ENCODE measurements around the gene KIF26B. TPM values are rescaled to one million over a fixed set of nuclear protein-coding genes. Genes with fewer than 3 reads are reported as not detected.

Gene KIF26B
- total RNA-seq, 4 donors from 2014 or later = 3.6 to 7.0 (median 5.2) TPM

DNA sequence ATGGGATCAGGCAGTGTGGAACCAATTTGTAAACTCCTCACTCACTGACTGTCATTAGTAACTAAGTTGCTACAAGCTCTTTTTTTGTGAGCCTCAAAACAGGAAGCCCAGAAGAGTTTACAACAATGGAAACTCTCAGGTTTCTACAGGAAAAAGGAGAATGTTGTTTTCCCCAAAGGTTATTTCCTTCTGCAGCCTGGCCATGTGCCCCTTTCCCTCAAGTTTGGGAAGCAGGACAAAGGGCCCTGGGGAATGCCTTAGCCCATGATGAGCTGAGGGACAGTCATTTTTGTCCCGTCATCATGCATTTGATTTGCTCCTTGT, 395.9 kb downstream of the KIF26B start:
- H3K4me3 ChIP-seq = no peak overlapping the region
- TF ChIP-seq, protein P1, sequence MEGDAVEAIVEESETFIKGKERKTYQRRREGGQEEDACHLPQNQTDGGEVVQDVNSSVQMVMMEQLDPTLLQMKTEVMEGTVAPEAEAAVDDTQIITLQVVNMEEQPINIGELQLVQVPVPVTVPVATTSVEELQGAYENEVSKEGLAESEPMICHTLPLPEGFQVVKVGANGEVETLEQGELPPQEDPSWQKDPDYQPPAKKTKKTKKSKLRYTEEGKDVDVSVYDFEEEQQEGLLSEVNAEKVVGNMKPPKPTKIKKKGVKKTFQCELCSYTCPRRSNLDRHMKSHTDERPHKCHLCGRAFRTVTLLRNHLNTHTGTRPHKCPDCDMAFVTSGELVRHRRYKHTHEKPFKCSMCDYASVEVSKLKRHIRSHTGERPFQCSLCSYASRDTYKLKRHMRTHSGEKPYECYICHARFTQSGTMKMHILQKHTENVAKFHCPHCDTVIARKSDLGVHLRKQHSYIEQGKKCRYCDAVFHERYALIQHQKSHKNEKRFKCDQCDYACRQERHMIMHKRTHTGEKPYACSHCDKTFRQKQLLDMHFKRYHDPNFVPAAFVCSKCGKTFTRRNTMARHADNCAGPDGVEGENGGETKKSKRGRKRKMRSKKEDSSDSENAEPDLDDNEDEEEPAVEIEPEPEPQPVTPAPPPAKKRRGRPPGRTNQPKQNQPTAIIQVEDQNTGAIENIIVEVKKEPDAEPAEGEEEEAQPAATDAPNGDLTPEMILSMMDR (IDR thresholded peaks at IDR 0.05) = no peak
- TF ChIP-seq POLR2A (IDR thresholded peaks at IDR 0.05) = no peak
- TF ChIP-seq POLR2AphosphoS5 (IDR thresholded peaks at IDR 0.05) = no peak
- TF ChIP-seq EP300 (IDR thresholded peaks at IDR 0.05) = no peak
- no peaks in the 10 kb centered on the region for H3K36me3 ChIP-seq
- H3K9me3 ChIP-seq = no peaks in the 10 kb centered on the region
- no peaks in the 10 kb centered on the region for H3K27me3 ChIP-seq
- no peak overlapping the region for H3K27ac ChIP-seq
- no peak for DNase-seq (ENCODE audit: low spot score in 2 of 2)
- 79% methylated on average over 1 of the region's 1 CpG for WGBS
- H3K4me1 ChIP-seq = no peaks in the 10 kb centered on the region

DNA sequence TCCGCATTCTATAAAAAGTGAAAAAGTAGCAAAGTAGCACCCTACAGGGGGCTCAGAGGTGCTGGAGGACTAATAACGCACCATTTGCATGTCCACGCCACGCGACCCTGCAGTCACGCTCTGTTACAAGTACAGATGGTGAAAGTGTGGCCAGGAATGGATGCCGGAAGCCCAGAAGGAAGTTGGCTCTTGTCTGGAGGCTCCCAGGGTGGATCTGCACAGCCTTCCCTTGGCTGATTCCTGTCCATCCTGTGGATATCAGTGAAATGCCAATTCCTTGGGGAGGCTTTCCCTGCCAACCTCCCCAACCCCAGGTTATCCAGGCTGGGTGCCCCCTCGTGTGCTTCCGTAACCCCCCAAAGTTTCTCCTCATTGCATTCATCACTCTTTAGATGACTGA, 396.8 kb downstream of the KIF26B start:
- Histone ChIP-seq H3K36me3 (no peaks in the 10 kb centered on the region), H3K4me1 (no peaks in the 10 kb centered on the region), H3K9me3 (no peaks in the 10 kb centered on the region), H3K27ac (no peak overlapping the region), H3K4me3 (no peak overlapping the region), H3K27me3 (no peaks in the 10 kb centered on the region)
- TF ChIP-seq POLR2A (IDR thresholded peaks at IDR 0.05) = no peak
- TF ChIP-seq, protein P1 (IDR thresholded peaks at IDR 0.05) = no peak
- no peak for TF ChIP-seq EP300 (IDR thresholded peaks at IDR 0.05)
- no peak for TF ChIP-seq POLR2AphosphoS5 (IDR thresholded peaks at IDR 0.05)
- 92% methylated on average over 9 of the region's 9 CpGs for WGBS
- no peak for DNase-seq (ENCODE audit: low spot score in 2 of 2)

DNA sequence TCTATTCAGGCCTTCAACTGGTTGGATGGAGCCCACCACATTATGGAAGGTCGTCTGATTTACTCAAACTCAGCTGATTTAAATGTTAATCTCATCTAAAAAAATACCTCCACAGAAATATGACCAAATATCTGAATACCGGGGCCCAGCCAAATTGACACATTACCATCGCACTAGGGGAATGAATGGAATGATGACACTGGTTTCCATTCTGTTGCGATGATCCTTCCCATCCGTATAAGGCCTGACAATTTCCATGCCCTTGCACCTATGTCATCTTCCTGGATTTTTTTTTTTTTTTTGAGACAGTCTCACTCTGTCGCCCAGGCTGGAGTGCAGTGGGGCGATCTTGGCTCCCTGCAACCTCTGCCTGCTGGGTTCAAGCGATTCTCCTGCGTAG, 397.5 kb downstream of the KIF26B start:
- 89% methylated on average over 9 of the region's 9 CpGs for WGBS
- no peaks in the 10 kb centered on the region for H3K9me3 ChIP-seq
- H3K27me3 ChIP-seq = no peaks in the 10 kb centered on the region
- no peak for DNase-seq (ENCODE audit: low spot score in 2 of 2)
- no peak overlapping the region for H3K4me3 ChIP-seq
- no peak overlapping the region for H3K27ac ChIP-seq
- H3K36me3 ChIP-seq = no peaks in the 10 kb centered on the region
- no peaks in the 10 kb centered on the region for H3K4me1 ChIP-seq
- no peak for TF ChIP-seq EP300 (IDR thresholded peaks at IDR 0.05)
- TF ChIP-seq, protein P1 (IDR thresholded peaks at IDR 0.05) = no peak
- TF ChIP-seq POLR2A (IDR thresholded peaks at IDR 0.05) = no peak
- TF ChIP-seq POLR2AphosphoS5 (IDR thresholded peaks at IDR 0.05) = no peak

DNA sequence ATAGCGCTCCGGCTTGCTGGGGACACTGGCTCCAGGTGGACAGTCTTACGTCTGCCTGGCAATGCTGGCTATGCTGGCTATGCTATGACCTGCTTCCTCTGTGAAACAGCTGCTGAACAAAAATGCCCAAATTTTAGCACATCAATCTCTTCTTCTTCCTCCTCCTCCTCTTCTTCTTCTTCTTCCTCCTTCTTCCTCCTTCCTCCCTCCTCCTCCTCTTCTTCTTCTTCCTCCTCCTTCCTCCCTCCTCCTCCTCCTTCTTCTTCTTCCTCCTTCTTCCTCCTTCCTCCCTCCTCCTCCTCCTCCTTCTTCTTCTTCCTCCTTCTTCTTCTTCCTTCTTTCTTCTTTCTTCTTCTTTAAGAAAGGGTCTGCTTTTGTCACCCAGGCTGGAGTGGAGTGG, 401.3 kb downstream of the KIF26B start:
- H3K4me1 ChIP-seq = no peaks in the 10 kb centered on the region
- DNase-seq (ENCODE audit: low spot score in 2 of 2) = no peak
- no peak overlapping the region for H3K27ac ChIP-seq
- no peaks in the 10 kb centered on the region for H3K27me3 ChIP-seq
- no peaks in the 10 kb centered on the region for H3K9me3 ChIP-seq
- no peak for TF ChIP-seq POLR2AphosphoS5 (IDR thresholded peaks at IDR 0.05)
- TF ChIP-seq, protein P1 (IDR thresholded peaks at IDR 0.05) = no peak
- TF ChIP-seq POLR2A (IDR thresholded peaks at IDR 0.05) = no peak
- no peak for TF ChIP-seq EP300 (IDR thresholded peaks at IDR 0.05)
- 85% methylated on average over 3 of the region's 3 CpGs for WGBS
- no peaks in the 10 kb centered on the region for H3K36me3 ChIP-seq
- H3K4me3 ChIP-seq = no peak overlapping the region

DNA sequence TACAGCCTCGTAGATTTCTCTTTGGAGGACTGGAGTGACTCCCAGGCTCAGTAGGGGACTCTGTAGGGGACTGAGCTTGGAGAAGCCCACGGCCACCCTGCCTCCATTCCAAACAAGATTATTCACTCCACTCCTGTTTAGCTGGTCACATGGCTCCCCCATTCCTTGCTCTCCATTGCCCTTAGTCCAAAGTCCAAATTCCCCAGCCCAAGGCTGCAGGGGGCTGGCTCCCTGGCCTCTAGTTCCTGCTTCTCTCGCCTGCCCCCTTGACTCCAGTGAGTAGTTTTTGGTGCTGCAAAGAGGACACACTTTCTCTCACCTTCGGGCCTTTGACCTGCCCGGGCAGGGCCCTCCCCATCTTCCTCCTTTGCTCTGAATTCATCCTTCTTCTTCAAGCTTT, 403.3 kb downstream of the KIF26B start:
- TF ChIP-seq POLR2AphosphoS5 (IDR thresholded peaks at IDR 0.05) (no peak), POLR2A (IDR thresholded peaks at IDR 0.05) (no peak)
- Histone ChIP-seq H3K4me3 (no peak overlapping the region), H3K27ac (no peak overlapping the region), H3K9me3 (no peaks in the 10 kb centered on the region), H3K27me3 (no peaks in the 10 kb centered on the region), H3K36me3 (no peaks in the 10 kb centered on the region), H3K4me1 (no peaks in the 10 kb centered on the region)
- no peak for DNase-seq (ENCODE audit: low spot score in 2 of 2)
- WGBS = 72% methylated on average over 5 of the region's 5 CpGs

DNA sequence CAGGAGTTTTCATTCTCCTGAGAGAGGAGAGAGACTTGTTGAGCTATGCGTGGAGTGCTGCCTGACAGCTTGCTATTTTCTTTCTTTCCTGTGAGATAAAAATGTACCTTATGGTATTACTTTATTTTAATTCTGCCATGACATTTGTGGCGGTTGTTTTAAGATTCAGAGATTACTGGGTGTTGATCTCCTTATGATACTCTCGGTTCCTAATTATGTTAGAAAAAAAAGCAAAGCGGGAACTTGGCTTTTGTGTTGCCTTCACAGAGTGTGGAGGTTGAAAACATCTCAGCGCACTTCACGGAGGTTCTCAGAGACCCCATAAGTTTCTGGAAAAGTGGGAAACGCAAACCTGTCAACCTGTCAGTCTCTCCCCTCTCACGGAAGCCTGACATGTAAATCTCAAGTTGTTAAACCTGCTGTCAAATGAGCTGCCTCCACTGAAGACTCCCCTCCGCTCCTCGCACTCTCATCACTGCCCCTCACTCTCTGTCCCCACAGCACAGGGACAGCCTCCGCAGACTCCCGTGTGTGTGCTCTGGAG, 405.6 kb downstream of the KIF26B start:
- no peak for DNase-seq (ENCODE audit: low spot score in 2 of 2)
- Histone ChIP-seq H3K4me3 (no peak overlapping the region), H3K4me1 (no peaks in the 10 kb centered on the region), H3K27me3 (no peaks in the 10 kb centered on the region), H3K9me3 (no peaks in the 10 kb centered on the region), H3K36me3 (no peaks in the 10 kb centered on the region), H3K27ac (no peak overlapping the region)
- TF ChIP-seq, protein P1 (IDR thresholded peaks at IDR 0.05) = no peak
- TF ChIP-seq POLR2A (IDR thresholded peaks at IDR 0.05) (no peak), EP300 (IDR thresholded peaks at IDR 0.05) (no peak), POLR2AphosphoS5 (IDR thresholded peaks at IDR 0.05) (no peak)
- 86% methylated on average over 12 of the region's 12 CpGs for WGBS

Data from suprapubic skin (tissue), 4 donors.